ENCODE results near the gene GCC1.

GCC1 gene

GRCh38 chr7:127536741-127537140, 48.7 kb downstream of the GCC1 start:
- no peak for DNase-seq (ENCODE audit: low spot score)

- no peak for DNase-seq (ENCODE audit: low spot score)
These were observed 49.1 kb downstream of the GCC1 start for GRCh38 chr7:127536394-127536691.

GRCh38 chr7:127535546-127536393, 49.6 kb downstream of the GCC1 start:
- no peak for DNase-seq (ENCODE audit: low spot score)

- no peak for DNase-seq (ENCODE audit: low spot score)
These were observed 50.8 kb downstream of the GCC1 start for GRCh38 chr7:127534636-127535035.

DNA sequence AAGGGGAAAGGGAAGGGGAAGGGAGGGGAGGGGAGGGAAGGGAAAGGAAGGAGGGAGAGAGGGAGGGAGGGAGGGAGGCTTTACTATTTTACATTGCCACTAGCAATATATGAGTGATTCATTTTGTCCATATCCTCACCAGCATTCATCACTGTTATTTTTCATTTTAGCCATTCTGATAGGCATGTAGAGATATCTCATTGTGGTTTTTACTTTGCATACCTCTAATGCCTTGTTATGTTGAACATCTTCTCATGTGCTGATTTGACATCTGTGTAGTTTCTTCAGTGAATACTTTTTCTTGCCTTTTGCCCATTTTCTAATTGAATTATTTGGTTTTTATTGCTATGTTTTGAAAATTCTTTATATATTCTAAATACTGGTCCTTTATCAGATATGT, 52.7 kb downstream of the GCC1 start:
- no peak for DNase-seq (ENCODE audit: low spot score)

DNA sequence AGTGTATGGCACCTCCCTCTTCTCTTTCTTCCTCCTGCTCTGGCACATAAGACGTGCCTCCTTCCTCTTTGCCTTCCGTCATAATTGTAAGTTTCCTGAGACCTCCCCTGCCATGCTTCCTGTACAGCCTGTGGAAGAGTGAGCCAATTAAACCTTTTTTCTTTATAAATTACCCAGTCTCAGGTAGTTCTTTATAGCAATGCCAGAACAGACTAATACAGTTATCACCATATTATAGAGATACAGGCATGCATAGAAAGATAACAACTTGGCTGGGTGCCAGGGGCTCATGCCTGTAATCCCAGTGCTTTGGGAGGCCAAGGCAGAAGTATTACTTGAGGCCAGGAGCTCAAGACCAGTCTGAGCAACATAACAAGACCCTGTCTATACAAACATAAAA, 53.2 kb downstream of the GCC1 start:
- no peak for DNase-seq (ENCODE audit: low spot score)

All from CD4-positive, alpha-beta T cell treated with Interleukin-6 at 100 ng/mL for 8 hours (primary cell).